ENCODE measurements around the gene RRP15.

Gene RRP15

GRCh38 chr1:218347336-218347722 lies 62.2 kb downstream of the RRP15 start:
- peak overlapping the region in 4 of 5 donors; percentile 23 to 72 (median 65) for H3K9ac ChIP-seq (ENCODE audit: low read length in 5 of 5)
- no peaks in the 10 kb centered on the region for H3K27me3 ChIP-seq (ENCODE audit: control insufficient read depth in 5 of 5, insufficient read depth in 4 of 5, low read length in 5 of 5)
- H3K4me3 ChIP-seq (ENCODE audit: low read depth in 1 of 5, low read length in 5 of 5) = peak overlapping the region; percentile 73 to 84 (median 77)
- peaks cover 2 to 56% (median 51%) of the 10 kb centered on the region in 5 donors for H3K4me1 ChIP-seq (ENCODE audit: control insufficient read depth in 5 of 5, insufficient read depth in 5 of 5, low read length in 5 of 5)
- H3K9me3 ChIP-seq (ENCODE audit: control insufficient read depth in 5 of 5, low read length in 5 of 5) = no peaks in the 10 kb centered on the region
- peaks cover 0 to 4% (median 0%) of the 10 kb centered on the region in 5 donors for H3K36me3 ChIP-seq (ENCODE audit: control insufficient read depth in 5 of 5, insufficient read depth in 5 of 5, low read length in 5 of 5)
- peak overlapping the region; percentile 47 for H3K27ac ChIP-seq (ENCODE audit: low read depth, low read length)

GRCh38 chr1:218347723-218348627 lies 62.9 kb downstream of the RRP15 start:
- Histone ChIP-seq H3K4me1 (ENCODE audit: control insufficient read depth in 5 of 5, insufficient read depth in 5 of 5, low read length in 5 of 5) (peaks cover 2 to 56% (median 51%) of the 10 kb centered on the region in 5 donors), H3K9ac (ENCODE audit: low read length in 5 of 5) (peak overlapping the region in 1 of 5 donors; percentile 43), H3K4me3 (ENCODE audit: low read depth in 1 of 5, low read length in 5 of 5) (peak overlapping the region; percentile 73 to 84 (median 77))

GRCh38 chr1:218348628-218349071 lies 63.6 kb downstream of the RRP15 start:
- H3K4me1 ChIP-seq (ENCODE audit: control insufficient read depth in 5 of 5, insufficient read depth in 5 of 5, low read length in 5 of 5) = peaks cover 2 to 56% (median 51%) of the 10 kb centered on the region in 5 donors
- H3K27ac ChIP-seq (ENCODE audit: low read depth, low read length) = peak overlapping the region; percentile 27
- no peak overlapping the region for H3K9ac ChIP-seq (ENCODE audit: low read length in 5 of 5)
- no peaks in the 10 kb centered on the region for H3K9me3 ChIP-seq (ENCODE audit: control insufficient read depth in 5 of 5, low read length in 5 of 5)
- no peaks in the 10 kb centered on the region for H3K36me3 ChIP-seq (ENCODE audit: control insufficient read depth in 5 of 5, insufficient read depth in 5 of 5, low read length in 5 of 5)
- H3K27me3 ChIP-seq (ENCODE audit: control insufficient read depth in 5 of 5, insufficient read depth in 4 of 5, low read length in 5 of 5) = no peaks in the 10 kb centered on the region
- peak overlapping the region in 1 of 5 donors; percentile 83 for H3K4me3 ChIP-seq (ENCODE audit: low read depth in 1 of 5, low read length in 5 of 5)

More at GRCh38 chr1:218347723-218348627, 62.9 kb downstream of the RRP15 start:
- H3K9me3 ChIP-seq (ENCODE audit: control insufficient read depth in 5 of 5, low read length in 5 of 5) = no peaks in the 10 kb centered on the region
- peaks cover 0 to 4% (median 0%) of the 10 kb centered on the region in 5 donors for H3K36me3 ChIP-seq (ENCODE audit: control insufficient read depth in 5 of 5, insufficient read depth in 5 of 5, low read length in 5 of 5)
- peak overlapping the region; percentile 47 for H3K27ac ChIP-seq (ENCODE audit: low read depth, low read length)
- no peaks in the 10 kb centered on the region for H3K27me3 ChIP-seq (ENCODE audit: control insufficient read depth in 5 of 5, insufficient read depth in 4 of 5, low read length in 5 of 5)

DNA sequence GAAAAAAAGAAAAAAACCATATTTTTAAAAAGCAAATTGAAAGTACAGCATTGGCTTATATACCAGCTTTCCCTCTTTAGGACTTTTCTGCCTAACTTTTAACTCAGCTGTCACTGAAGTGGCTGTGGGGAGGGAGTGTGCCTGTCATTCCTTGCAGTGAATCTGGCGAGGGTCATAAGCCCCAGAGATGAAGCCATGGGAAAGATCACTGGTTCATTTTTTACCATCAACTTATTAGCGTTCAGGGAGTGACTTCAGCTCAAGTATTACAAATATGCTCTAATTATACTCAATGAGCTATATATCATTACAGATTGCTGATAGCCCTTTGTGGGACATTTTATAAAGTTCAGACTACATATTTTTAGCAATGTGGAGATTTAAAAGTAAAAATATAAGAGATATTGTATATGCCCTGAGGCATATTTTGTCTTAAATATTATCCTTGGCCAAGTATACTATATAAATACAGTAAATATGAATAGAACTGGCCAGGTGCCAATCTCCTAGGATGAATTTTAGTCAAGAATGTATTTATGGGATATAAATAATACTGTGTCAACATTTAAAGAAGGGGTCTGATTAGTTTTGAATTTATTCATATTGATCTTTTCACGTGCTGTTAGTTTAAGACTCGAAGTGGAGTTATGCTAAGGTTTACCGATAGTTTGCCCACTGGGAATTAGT lies 64.4 kb downstream of the RRP15 start:
- H3K27me3 ChIP-seq (ENCODE audit: control insufficient read depth in 5 of 5, insufficient read depth in 4 of 5, low read length in 5 of 5) = no peaks in the 10 kb centered on the region
- H3K9ac ChIP-seq (ENCODE audit: low read length in 5 of 5) = no peak overlapping the region
- no peaks in the 10 kb centered on the region for H3K9me3 ChIP-seq (ENCODE audit: control insufficient read depth in 5 of 5, low read length in 5 of 5)
- no peaks in the 10 kb centered on the region for H3K36me3 ChIP-seq (ENCODE audit: control insufficient read depth in 5 of 5, insufficient read depth in 5 of 5, low read length in 5 of 5)
- peaks cover 2 to 56% (median 51%) of the 10 kb centered on the region in 5 donors for H3K4me1 ChIP-seq (ENCODE audit: control insufficient read depth in 5 of 5, insufficient read depth in 5 of 5, low read length in 5 of 5)
- no peak overlapping the region for H3K27ac ChIP-seq (ENCODE audit: low read depth, low read length)
- H3K4me3 ChIP-seq (ENCODE audit: low read depth in 1 of 5, low read length in 5 of 5) = no peak overlapping the region

DNA sequence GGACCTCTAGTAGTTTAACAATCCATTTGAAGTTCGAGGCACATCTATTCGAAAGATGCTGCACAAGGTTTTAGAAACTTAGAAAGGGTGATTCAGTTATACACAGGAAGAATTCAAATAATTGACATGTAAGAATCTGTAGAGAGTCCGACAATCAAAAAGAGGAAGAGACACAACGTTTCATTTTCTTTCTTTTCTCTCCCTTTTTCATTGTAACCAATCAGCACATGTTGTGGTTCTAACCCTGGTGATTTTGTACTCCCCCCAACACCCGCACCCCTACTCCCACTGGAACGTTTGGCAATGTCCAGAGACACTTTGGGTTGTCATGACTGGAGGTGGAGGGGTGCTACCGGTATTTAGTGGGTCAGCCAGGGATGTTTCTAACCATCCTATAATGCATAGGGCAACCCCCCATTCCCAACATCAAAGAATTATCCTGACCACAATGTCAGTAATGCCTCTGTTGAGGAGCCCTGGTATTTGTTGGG lies 65.0 kb downstream of the RRP15 start:
- Histone ChIP-seq H3K9ac (ENCODE audit: low read length in 5 of 5) (no peak overlapping the region), H3K27me3 (ENCODE audit: control insufficient read depth in 5 of 5, insufficient read depth in 4 of 5, low read length in 5 of 5) (no peaks in the 10 kb centered on the region), H3K9me3 (ENCODE audit: control insufficient read depth in 5 of 5, low read length in 5 of 5) (no peaks in the 10 kb centered on the region), H3K36me3 (ENCODE audit: control insufficient read depth in 5 of 5, insufficient read depth in 5 of 5, low read length in 5 of 5) (no peaks in the 10 kb centered on the region), H3K4me3 (ENCODE audit: low read depth in 1 of 5, low read length in 5 of 5) (no peak overlapping the region), H3K27ac (ENCODE audit: low read depth, low read length) (no peak overlapping the region), H3K4me1 (ENCODE audit: control insufficient read depth in 5 of 5, insufficient read depth in 5 of 5, low read length in 5 of 5) (peaks cover 2 to 51% (median 46%) of the 10 kb centered on the region in 5 donors)

- H3K4me1 ChIP-seq (ENCODE audit: control insufficient read depth in 5 of 5, insufficient read depth in 5 of 5, low read length in 5 of 5) = peaks cover 2 to 43% (median 38%) of the 10 kb centered on the region in 5 donors
- H3K9ac ChIP-seq (ENCODE audit: low read length in 5 of 5) = peak overlapping the region in 1 of 5 donors; percentile 56
- no peaks in the 10 kb centered on the region for H3K27me3 ChIP-seq (ENCODE audit: control insufficient read depth in 5 of 5, insufficient read depth in 4 of 5, low read length in 5 of 5)
- no peaks in the 10 kb centered on the region for H3K9me3 ChIP-seq (ENCODE audit: control insufficient read depth in 5 of 5, low read length in 5 of 5)
- H3K36me3 ChIP-seq (ENCODE audit: control insufficient read depth in 5 of 5, insufficient read depth in 5 of 5, low read length in 5 of 5) = no peaks in the 10 kb centered on the region
- peak overlapping the region; percentile 71 for H3K27ac ChIP-seq (ENCODE audit: low read depth, low read length)
- H3K4me3 ChIP-seq (ENCODE audit: low read depth in 1 of 5, low read length in 5 of 5) = peak overlapping the region in 4 of 5 donors; percentile 43 to 62 (median 60)
Measured at GRCh38 chr1:218350801-218351266, 65.7 kb downstream of the RRP15 start.

- H3K4me1 ChIP-seq (ENCODE audit: control insufficient read depth in 5 of 5, insufficient read depth in 5 of 5, low read length in 5 of 5) = peaks cover 2 to 36% (median 31%) of the 10 kb centered on the region in 5 donors
- H3K27me3 ChIP-seq (ENCODE audit: control insufficient read depth in 5 of 5, insufficient read depth in 4 of 5, low read length in 5 of 5) = no peaks in the 10 kb centered on the region
- H3K27ac ChIP-seq (ENCODE audit: low read depth, low read length) = peak overlapping the region; percentile 71
- peak overlapping the region in 3 of 5 donors; percentile 8 to 56 (median 42) for H3K9ac ChIP-seq (ENCODE audit: low read length in 5 of 5)
- no peaks in the 10 kb centered on the region for H3K9me3 ChIP-seq (ENCODE audit: control insufficient read depth in 5 of 5, low read length in 5 of 5)
- peak overlapping the region; percentile 43 to 62 (median 59) for H3K4me3 ChIP-seq (ENCODE audit: low read depth in 1 of 5, low read length in 5 of 5)
- H3K36me3 ChIP-seq (ENCODE audit: control insufficient read depth in 5 of 5, insufficient read depth in 5 of 5, low read length in 5 of 5) = no peaks in the 10 kb centered on the region
Measured at GRCh38 chr1:218351391-218352074, 66.4 kb downstream of the RRP15 start.

DNA sequence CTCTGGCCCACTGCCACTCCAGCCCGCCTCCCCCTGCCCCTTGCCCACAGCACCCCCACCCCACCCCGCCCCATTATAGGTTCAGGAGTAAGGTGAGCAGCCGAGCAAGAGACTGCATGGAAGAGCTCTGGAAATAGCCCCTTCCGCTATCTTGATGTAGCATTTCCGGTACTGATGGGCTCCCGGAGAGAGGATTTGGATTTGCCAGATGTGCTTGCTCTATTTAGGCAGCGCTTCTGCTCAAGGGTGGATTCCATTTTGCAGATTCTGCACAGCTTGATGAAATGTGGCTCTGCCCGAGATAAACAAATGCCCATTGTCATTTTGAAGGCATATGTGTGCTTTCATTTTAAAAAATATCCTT lies 67.0 kb downstream of the RRP15 start:
- no peak overlapping the region for H3K27ac ChIP-seq (ENCODE audit: low read depth, low read length)
- no peak overlapping the region for H3K4me3 ChIP-seq (ENCODE audit: low read depth in 1 of 5, low read length in 5 of 5)
- no peak overlapping the region for H3K9ac ChIP-seq (ENCODE audit: low read length in 5 of 5)
- no peaks in the 10 kb centered on the region for H3K9me3 ChIP-seq (ENCODE audit: control insufficient read depth in 5 of 5, low read length in 5 of 5)
- H3K27me3 ChIP-seq (ENCODE audit: control insufficient read depth in 5 of 5, insufficient read depth in 4 of 5, low read length in 5 of 5) = no peaks in the 10 kb centered on the region
- H3K4me1 ChIP-seq (ENCODE audit: control insufficient read depth in 5 of 5, insufficient read depth in 5 of 5, low read length in 5 of 5) = peaks cover 2 to 31% (median 26%) of the 10 kb centered on the region in 5 donors
- no peaks in the 10 kb centered on the region for H3K36me3 ChIP-seq (ENCODE audit: control insufficient read depth in 5 of 5, insufficient read depth in 5 of 5, low read length in 5 of 5)

GRCh38 chr1:218353656-218354055 lies 68.6 kb downstream of the RRP15 start:
- no peaks in the 10 kb centered on the region for H3K36me3 ChIP-seq (ENCODE audit: control insufficient read depth in 5 of 5, insufficient read depth in 5 of 5, low read length in 5 of 5)
- H3K9ac ChIP-seq (ENCODE audit: low read length in 5 of 5) = no peak overlapping the region
- H3K27me3 ChIP-seq (ENCODE audit: control insufficient read depth in 5 of 5, insufficient read depth in 4 of 5, low read length in 5 of 5) = no peaks in the 10 kb centered on the region
- no peak overlapping the region for H3K27ac ChIP-seq (ENCODE audit: low read depth, low read length)
- no peaks in the 10 kb centered on the region for H3K9me3 ChIP-seq (ENCODE audit: control insufficient read depth in 5 of 5, low read length in 5 of 5)
- no peak overlapping the region for H3K4me3 ChIP-seq (ENCODE audit: low read depth in 1 of 5, low read length in 5 of 5)
- peaks cover 0 to 16% (median 12%) of the 10 kb centered on the region in 5 donors for H3K4me1 ChIP-seq (ENCODE audit: control insufficient read depth in 5 of 5, insufficient read depth in 5 of 5, low read length in 5 of 5)

All from subcutaneous abdominal adipose tissue (tissue), 5 donors.